Measurements from ENCODE around the gene FOXI1. TPM values are rescaled to one million over a fixed set of nuclear protein-coding genes. Genes with fewer than 3 reads are reported as not detected.

Gene FOXI1
- total RNA-seq, 1 donor from 2014 or later: not detected

GRCh38 chr5:170070556-170071412 is 34.9 kb upstream of the FOXI1 start:
- Mint-ChIP-seq H3K4me3 (ENCODE audit: unreplicated experiment) (no peak overlapping the region), H3K27ac (ENCODE audit: unreplicated experiment) (no peak overlapping the region), H3K4me1 (ENCODE audit: low read depth, unreplicated experiment) (no peaks in the 10 kb centered on the region), H3K27me3 (ENCODE audit: low read depth, unreplicated experiment) (peaks cover 40% of the 10 kb centered on the region), H3K36me3 (ENCODE audit: low read depth, unreplicated experiment) (no peaks in the 10 kb centered on the region), H3K9me3 (ENCODE audit: unreplicated experiment) (no peaks in the 10 kb centered on the region)
- H3K27ac ChIP-seq (ENCODE audit: low read depth, low read length): no peak overlapping the region
- H4K20me1 ChIP-seq (ENCODE audit: insufficient read depth, low read length): no peaks in the 10 kb centered on the region
- H3K9ac ChIP-seq (ENCODE audit: low read length): no peak overlapping the region
- peak; percentile 8 for DNase-seq (ENCODE audit: low read depth)
- H3K36me3 ChIP-seq (ENCODE audit: insufficient read depth, low read length): no peaks in the 10 kb centered on the region
- H3K4me3 ChIP-seq (ENCODE audit: insufficient read depth, low read depth, low read length): no peak overlapping the region
- H3K4me2 ChIP-seq (ENCODE audit: low read length): no peak overlapping the region
- H3K79me2 ChIP-seq (ENCODE audit: insufficient read depth, low read length): no peaks in the 10 kb centered on the region
- H3K4me1 ChIP-seq (ENCODE audit: insufficient read depth, low read length): no peaks in the 10 kb centered on the region
- FAIRE-seq: no peak
- TF ChIP-seq EZH2 (IDR thresholded peaks at IDR 0.05; ENCODE audit: insufficient read depth, low read length) (no peak), CTCF (IDR thresholded peaks at IDR 0.05; ENCODE audit: insufficient read depth, low read depth, low read length) (peak; percentile 67)
- no peaks in the 10 kb centered on the region for H3K9me3 ChIP-seq (ENCODE audit: insufficient read depth, low read depth, low read length)
- H2AFZ ChIP-seq (ENCODE audit: low read depth, low read length): peak overlapping the region; percentile 39
- H3K27me3 ChIP-seq (ENCODE audit: insufficient read depth, low read length): no peaks in the 10 kb centered on the region

- Histone ChIP-seq H3K4me2 (ENCODE audit: low read length) (no peak overlapping the region), H4K20me1 (ENCODE audit: insufficient read depth, low read length) (no peaks in the 10 kb centered on the region), H3K27ac (ENCODE audit: low read depth, low read length) (no peak overlapping the region), H2AFZ (ENCODE audit: low read depth, low read length) (no peak overlapping the region), H3K27me3 (ENCODE audit: insufficient read depth, low read length) (no peaks in the 10 kb centered on the region), H3K4me3 (ENCODE audit: insufficient read depth, low read depth, low read length) (no peak overlapping the region), H3K4me1 (ENCODE audit: insufficient read depth, low read length) (no peaks in the 10 kb centered on the region), H3K79me2 (ENCODE audit: insufficient read depth, low read length) (no peaks in the 10 kb centered on the region), H3K9ac (ENCODE audit: low read length) (no peak overlapping the region), H3K36me3 (ENCODE audit: insufficient read depth, low read length) (no peaks in the 10 kb centered on the region), H3K9me3 (ENCODE audit: insufficient read depth, low read depth, low read length) (no peaks in the 10 kb centered on the region)
- no peak for TF ChIP-seq CTCF (IDR thresholded peaks at IDR 0.05; ENCODE audit: insufficient read depth, low read depth, low read length)
- no peak for TF ChIP-seq EZH2 (IDR thresholded peaks at IDR 0.05; ENCODE audit: insufficient read depth, low read length)
- Mint-ChIP-seq H3K27ac (ENCODE audit: unreplicated experiment) (no peak overlapping the region), H3K27me3 (ENCODE audit: low read depth, unreplicated experiment) (peaks cover 49% of the 10 kb centered on the region), H3K4me3 (ENCODE audit: unreplicated experiment) (no peak overlapping the region), H3K36me3 (ENCODE audit: low read depth, unreplicated experiment) (no peaks in the 10 kb centered on the region), H3K4me1 (ENCODE audit: low read depth, unreplicated experiment) (no peaks in the 10 kb centered on the region), H3K9me3 (ENCODE audit: unreplicated experiment) (no peaks in the 10 kb centered on the region)
- FAIRE-seq: no peak
- DNase-seq (ENCODE audit: low read depth): no peak
Measured at GRCh38 chr5:170071748-170072147, 33.9 kb upstream of the FOXI1 start.

GRCh38 chr5:170075696-170076095 is 30.0 kb upstream of the FOXI1 start:
- H3K27ac ChIP-seq (ENCODE audit: low read depth, low read length): no peak overlapping the region
- H2AFZ ChIP-seq (ENCODE audit: low read depth, low read length): no peak overlapping the region
- no peak overlapping the region for H3K4me2 ChIP-seq (ENCODE audit: low read length)
- Mint-ChIP-seq H3K36me3 (ENCODE audit: low read depth, unreplicated experiment) (no peaks in the 10 kb centered on the region), H3K4me1 (ENCODE audit: low read depth, unreplicated experiment) (no peaks in the 10 kb centered on the region), H3K4me3 (ENCODE audit: unreplicated experiment) (no peak overlapping the region), H3K9me3 (ENCODE audit: unreplicated experiment) (no peaks in the 10 kb centered on the region), H3K27me3 (ENCODE audit: low read depth, unreplicated experiment) (peaks cover 53% of the 10 kb centered on the region), H3K27ac (ENCODE audit: unreplicated experiment) (no peak overlapping the region)
- no peak overlapping the region for H3K9ac ChIP-seq (ENCODE audit: low read length)
- FAIRE-seq: no peak
- H3K79me2 ChIP-seq (ENCODE audit: insufficient read depth, low read length): no peaks in the 10 kb centered on the region
- no peaks in the 10 kb centered on the region for H3K27me3 ChIP-seq (ENCODE audit: insufficient read depth, low read length)
- H3K4me1 ChIP-seq (ENCODE audit: insufficient read depth, low read length): no peaks in the 10 kb centered on the region
- no peaks in the 10 kb centered on the region for H3K36me3 ChIP-seq (ENCODE audit: insufficient read depth, low read length)
- no peaks in the 10 kb centered on the region for H3K9me3 ChIP-seq (ENCODE audit: insufficient read depth, low read depth, low read length)
- DNase-seq (ENCODE audit: low read depth): no peak
- no peak overlapping the region for H3K4me3 ChIP-seq (ENCODE audit: insufficient read depth, low read depth, low read length)
- TF ChIP-seq EZH2 (IDR thresholded peaks at IDR 0.05; ENCODE audit: insufficient read depth, low read length) (no peak), CTCF (IDR thresholded peaks at IDR 0.05; ENCODE audit: insufficient read depth, low read depth, low read length) (no peak)
- no peaks in the 10 kb centered on the region for H4K20me1 ChIP-seq (ENCODE audit: insufficient read depth, low read length)
